ENCODE measurements around the gene NR2C2AP. TPM values are rescaled to one million over a fixed set of nuclear protein-coding genes. Genes with fewer than 3 reads are reported as not detected.
"Not testable (repeated sequence)": the region's sequence is repeated elsewhere in the genome, so short reads cannot be mapped to it uniquely, and the experiment has no call there.

The NR2C2AP gene
- total RNA-seq, 1 donor from 2014 or later: 15.2 TPM

GRCh38 chr19:19179548-19180441 is 23.4 kb downstream of the NR2C2AP start:
- Mint-ChIP-seq H3K27me3 (no peaks in the 10 kb centered on the region), H3K4me3 (no peak overlapping the region), H3K4me1 (ENCODE audit: unreplicated experiment) (no peaks in the 10 kb centered on the region), H3K27ac (no peak overlapping the region), H3K9me3 (no peaks in the 10 kb centered on the region), H3K36me3 (peaks cover 9% of the 10 kb centered on the region)
- no peak for DNase-seq (ENCODE audit: extremely low spot score, unreplicated experiment)
- no peak for TF ChIP-seq CTCF (conservative IDR thresholded peaks at IDR 0.05)

DNA sequence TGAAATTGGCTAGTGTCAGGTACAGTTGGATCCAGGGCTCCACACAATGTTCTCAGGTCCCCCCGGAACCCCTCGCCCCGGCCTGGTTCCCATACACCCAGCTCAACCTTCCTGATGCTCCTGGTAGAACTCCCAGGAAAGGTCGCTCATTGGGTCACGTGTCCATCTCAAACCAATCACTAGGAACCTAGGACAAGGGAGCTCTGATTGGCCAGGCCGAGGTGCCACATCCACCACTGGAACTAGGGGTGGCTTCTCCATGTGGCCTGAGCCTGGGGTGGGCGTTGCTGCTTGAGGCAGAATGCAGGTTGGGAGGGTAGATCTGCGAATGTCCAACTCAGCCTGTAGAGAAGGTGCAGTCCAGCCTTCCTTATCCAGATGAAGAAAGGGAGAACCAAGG is 26.3 kb downstream of the NR2C2AP start:
- TF ChIP-seq CTCF (conservative IDR thresholded peaks at IDR 0.05): no peak
- no peak overlapping the region for H3K4me3 Mint-ChIP-seq
- DNase-seq (ENCODE audit: extremely low spot score, unreplicated experiment): no peak
- peaks cover 6% of the 10 kb centered on the region for H3K36me3 Mint-ChIP-seq
- H3K4me1 Mint-ChIP-seq (ENCODE audit: unreplicated experiment): no peaks in the 10 kb centered on the region
- H3K9me3 Mint-ChIP-seq: no peaks in the 10 kb centered on the region
- no peak overlapping the region for H3K27ac Mint-ChIP-seq
- H3K27me3 Mint-ChIP-seq: no peaks in the 10 kb centered on the region

- not testable (repeated sequence) for DNase-seq (ENCODE audit: extremely low spot score, unreplicated experiment); H3K9me3 Mint-ChIP-seq; H3K27ac Mint-ChIP-seq; H3K4me3 Mint-ChIP-seq; H3K36me3 Mint-ChIP-seq; H3K4me1 Mint-ChIP-seq (ENCODE audit: unreplicated experiment)
- H3K27me3 Mint-ChIP-seq: peaks cover 19% of the 10 kb centered on the region
Measured at GRCh38 chr19:19173243-19173642, 30.0 kb downstream of the NR2C2AP start.

- H3K36me3 Mint-ChIP-seq: no peaks in the 10 kb centered on the region
- no peak overlapping the region for H3K4me3 Mint-ChIP-seq
- peaks cover 19% of the 10 kb centered on the region for H3K27me3 Mint-ChIP-seq
- no peak for TF ChIP-seq CTCF (conservative IDR thresholded peaks at IDR 0.05)
- peaks cover 9% of the 10 kb centered on the region for H3K4me1 Mint-ChIP-seq (ENCODE audit: unreplicated experiment)
- DNase-seq (ENCODE audit: extremely low spot score, unreplicated experiment): no peak
- no peaks in the 10 kb centered on the region for H3K9me3 Mint-ChIP-seq
- H3K27ac Mint-ChIP-seq: no peak overlapping the region
Measured at GRCh38 chr19:19171821-19172532, 31.2 kb downstream of the NR2C2AP start.

DNA sequence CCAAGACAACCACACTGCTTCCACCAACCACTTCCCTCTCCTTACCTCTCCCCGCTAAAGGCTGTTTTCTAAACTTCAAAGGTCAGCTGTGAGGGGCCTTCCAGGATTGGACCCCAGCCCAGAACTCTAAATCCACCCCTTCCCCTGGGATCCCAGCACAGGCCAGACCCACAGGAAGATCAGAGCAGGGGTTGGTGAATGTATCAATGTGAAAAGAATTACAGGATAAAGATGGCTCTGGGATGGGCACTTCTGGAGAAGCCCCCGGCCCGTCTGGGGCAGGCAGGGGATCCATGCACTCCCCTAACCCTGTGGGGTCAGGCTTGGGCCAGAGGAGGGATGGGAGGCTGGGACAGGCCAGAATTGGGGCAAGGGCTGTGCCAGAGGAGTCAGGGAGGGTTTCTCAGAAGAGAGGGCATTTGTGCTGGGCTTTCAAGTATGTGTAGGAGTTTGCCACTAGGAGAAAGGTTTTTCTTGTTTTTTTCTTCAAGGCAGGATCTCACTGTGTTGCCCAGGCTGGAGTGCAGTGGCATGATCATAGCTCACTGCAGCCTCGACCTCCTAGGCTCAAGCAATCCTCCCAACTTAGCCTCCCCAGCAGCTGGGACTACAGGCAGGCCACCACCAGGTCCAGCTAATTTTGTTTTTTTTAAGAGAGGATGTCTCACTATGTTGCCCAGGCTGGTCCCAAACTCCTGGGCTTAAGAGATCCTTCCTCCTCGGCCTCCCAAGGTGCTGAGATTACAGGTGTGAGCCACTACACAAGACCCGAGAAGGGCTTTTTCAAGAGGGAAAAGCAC is 32.1 kb downstream of the NR2C2AP start:
- peak overlapping the region; percentile 63 for H3K27ac Mint-ChIP-seq
- DNase-seq (ENCODE audit: extremely low spot score, unreplicated experiment): no peak
- no peaks in the 10 kb centered on the region for H3K9me3 Mint-ChIP-seq
- no peak for TF ChIP-seq CTCF (conservative IDR thresholded peaks at IDR 0.05)
- no peaks in the 10 kb centered on the region for H3K36me3 Mint-ChIP-seq
- peaks cover 9% of the 10 kb centered on the region for H3K4me1 Mint-ChIP-seq (ENCODE audit: unreplicated experiment)
- H3K27me3 Mint-ChIP-seq: peaks cover 19% of the 10 kb centered on the region
- H3K4me3 Mint-ChIP-seq: peak overlapping the region; percentile 76

Measured in type B pancreatic cell (in vitro differentiated cells).